RPMI8226 (cell line): ENCODE measurements around the gene SLX9.
"Not testable (repeated sequence)": the region's sequence is repeated elsewhere in the genome, so short reads cannot be mapped to it uniquely, and the experiment has no call there.

Experiments
- DNase-seq: peaks from one replicate; pipeline ENCODE4 v3.0.0-alpha.2; 2015

SLX9 gene

GRCh38 chr21:44902268-44903049 is 37.4 kb upstream of the SLX9 start:
- DNase-seq: no peak

DNA sequence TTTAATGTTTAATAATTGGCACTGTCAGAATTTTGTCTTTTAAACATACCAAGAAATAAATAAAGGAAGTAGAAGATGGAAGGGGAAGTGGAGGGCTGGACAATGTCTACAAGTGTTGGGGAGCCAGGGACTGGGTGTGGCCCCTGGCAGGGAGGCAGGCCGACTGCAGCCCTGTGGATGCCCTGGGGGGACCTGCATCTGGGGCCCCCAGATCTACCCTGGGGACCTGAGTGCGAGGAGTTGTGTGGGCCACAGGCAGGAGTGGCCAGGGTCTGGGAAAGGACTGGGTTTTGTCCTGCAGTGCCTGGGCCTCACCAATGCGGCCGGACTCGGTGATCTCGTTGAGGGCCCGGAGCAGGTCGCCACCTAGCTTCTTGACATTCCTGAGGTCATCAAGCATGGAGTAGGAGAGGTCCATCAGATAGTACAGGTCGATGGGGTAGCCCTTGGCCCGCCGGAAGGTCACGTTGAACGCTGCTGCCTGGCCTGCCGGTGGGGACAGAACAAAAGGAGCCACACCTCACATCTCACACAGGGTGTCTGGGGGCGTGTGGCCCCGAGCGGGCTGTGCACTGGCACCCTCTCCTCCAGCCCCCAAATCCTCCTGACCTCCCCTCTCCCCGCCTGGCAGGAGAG is 36.7 kb upstream of the SLX9 start:
- DNase-seq: no peak

GRCh38 chr21:44903689-44904088 is 36.1 kb upstream of the SLX9 start:
- DNase-seq: no peak

GRCh38 chr21:44904141-44904923 is 35.5 kb upstream of the SLX9 start:
- no peak for DNase-seq

- DNase-seq: no peak
Observed at GRCh38 chr21:44905016-44905727, 34.7 kb upstream of the SLX9 start.

GRCh38 chr21:44905728-44906090 is 34.1 kb upstream of the SLX9 start:
- DNase-seq: no peak

DNA sequence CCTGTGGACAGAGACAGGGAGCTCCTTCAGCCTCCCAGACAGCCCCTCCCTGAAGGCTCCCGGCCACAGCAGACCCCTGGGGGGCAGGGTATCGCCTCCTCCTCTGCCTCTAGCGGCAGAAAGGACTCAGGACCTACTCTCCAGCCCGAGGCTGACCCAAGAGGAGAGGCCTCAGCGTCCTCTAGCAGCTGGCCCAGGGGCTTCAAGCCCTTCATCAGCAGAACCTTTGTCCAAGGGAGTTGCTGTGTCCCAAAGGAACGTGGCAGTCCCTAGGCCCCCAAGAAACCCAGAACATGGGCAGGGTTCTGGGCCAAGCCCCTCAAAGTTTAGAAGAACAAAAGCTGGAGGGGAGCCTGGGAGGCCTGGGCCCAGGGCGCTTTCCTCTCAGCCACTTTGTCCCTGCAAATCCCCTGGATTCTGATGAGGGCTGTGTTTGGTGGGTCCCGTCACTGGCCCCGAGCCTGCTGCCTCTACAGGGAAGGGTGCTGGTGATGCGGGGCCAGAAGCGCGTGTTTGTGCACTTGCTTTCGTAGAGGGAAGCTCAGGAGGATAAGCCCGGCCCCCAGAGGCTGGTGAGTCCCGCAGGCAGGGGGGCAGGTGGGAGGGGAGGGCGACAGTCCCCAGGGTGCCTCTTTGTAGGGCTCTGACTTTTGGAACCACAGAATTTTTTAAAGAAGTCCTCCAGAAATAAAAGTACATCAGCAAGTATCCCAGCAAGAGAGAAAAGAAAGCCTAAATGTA is 32.4 kb upstream of the SLX9 start:
- no peak for DNase-seq

DNA sequence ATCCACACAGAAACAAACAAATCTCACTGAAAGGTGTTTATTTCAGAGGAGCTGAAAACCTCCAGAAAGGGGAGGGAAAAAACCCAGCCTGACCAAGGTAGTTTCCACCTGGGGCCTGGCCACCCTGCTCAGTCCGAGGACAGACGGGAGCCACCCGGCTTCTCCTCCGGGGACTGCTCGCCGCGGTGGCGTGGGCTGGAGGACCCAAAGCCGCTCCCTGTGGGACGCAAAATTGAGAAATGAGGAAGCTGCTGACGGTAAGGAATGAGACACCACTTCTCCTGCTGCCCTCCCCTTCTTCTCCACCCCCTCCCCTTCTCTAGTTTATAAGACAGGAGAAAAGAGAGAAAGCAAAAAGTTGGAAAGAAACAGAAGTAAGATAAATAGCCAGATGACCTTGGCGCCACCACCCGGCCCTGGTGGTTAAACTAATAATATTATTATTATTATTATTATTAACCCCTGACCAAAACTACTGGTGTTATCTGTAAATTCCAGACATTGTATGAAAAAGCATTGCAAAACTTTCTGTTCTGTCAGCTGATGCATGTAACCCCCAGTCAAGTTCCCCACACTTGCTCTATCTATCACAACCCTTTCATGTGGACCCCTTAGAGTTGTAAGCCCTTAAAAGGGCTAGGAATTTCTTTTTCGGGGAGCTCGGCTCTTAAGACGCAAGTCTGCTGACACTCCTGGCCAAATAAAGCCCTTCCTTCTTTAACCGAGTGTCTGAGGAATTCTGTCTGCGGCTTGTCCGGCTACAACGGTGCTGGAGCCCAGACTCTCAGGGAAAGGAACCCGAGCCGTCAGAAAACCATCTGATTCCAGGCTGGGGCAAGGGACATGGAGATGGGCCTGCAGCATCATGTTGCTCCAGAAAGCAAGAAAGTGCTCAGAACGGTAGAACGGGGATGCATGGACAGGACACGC is 31.6 kb upstream of the SLX9 start:
- DNase-seq: no peak

DNA sequence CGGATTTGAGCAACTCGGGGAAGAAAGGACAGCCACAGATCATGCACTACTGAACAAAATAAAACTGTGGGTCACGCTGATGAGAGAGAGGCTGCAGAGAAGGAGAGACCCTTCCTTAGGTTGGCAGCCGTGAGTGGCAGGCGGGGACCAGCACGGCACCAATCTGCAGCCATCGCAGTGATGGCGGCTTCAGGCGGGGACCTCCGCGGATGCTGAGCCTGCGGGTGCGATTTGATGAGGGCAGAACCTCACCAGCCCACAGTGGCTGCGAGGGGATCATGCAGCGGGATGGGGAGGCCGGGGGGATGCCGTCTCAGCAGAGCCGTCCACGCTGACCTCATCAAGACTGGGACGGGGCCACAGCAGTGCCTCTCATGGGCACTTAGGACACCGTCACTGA is 30.9 kb upstream of the SLX9 start:
- no peak for DNase-seq

DNA sequence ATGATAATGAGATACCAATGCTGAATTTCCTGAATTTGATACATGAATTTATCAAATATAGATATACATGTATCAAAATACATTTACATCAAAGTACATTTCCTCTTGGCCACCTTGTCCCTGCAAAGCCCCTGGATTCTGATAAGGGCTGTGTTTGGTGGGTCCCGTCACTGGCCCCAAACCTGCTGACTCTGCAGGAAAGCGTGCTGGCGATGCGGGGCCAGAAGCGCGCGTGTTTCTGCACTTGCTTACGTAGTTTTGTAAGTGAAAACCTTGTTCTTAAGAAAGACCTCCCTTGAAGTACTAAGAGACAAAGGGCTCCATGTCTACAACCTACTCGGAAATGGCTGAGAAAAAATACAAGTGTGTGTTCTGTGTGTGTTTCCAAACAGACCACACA is 30.1 kb upstream of the SLX9 start:
- DNase-seq: no peak

GRCh38 chr21:44910229-44911067 is 29.4 kb upstream of the SLX9 start:
- DNase-seq: peak; percentile 96

DNA sequence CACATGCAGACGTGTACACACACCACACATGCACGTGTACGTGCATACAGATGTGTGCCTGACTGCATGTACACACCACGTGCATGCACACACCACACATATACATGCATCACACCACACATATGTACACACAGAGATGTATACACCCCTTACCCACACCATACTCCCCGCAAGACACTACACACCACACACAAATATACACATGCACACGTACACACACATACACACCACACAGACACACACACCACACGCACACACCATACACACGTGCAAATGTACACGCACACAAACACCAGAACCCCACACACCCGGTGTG is 28.8 kb upstream of the SLX9 start:
- DNase-seq: no peak

GRCh38 chr21:44911384-44912157 is 28.3 kb upstream of the SLX9 start:
- peak; percentile 96 for DNase-seq

DNA sequence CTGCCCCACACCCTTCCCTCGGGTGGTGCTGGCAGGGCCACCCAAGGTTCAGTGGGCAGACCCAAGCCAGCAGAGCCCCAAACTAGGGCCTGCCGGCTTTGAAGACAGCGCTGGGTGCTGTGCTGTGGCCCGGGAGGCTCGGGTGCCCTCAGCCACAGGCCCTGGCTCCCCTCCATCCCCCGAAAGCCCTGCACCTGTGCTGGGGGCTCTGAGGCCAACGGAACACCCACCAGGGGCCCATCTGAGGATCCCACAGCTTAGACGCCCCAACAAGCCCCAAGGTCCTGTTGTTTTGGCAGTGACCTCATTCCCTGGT is 27.7 kb upstream of the SLX9 start:
- DNase-seq: no peak

GRCh38 chr21:44912506-44913412 is 27.1 kb upstream of the SLX9 start:
- not testable (repeated sequence) for DNase-seq

GRCh38 chr21:44913425-44914175 is 26.2 kb upstream of the SLX9 start:
- DNase-seq: peak; percentile 47

- DNase-seq: peak; percentile 47
Observed at GRCh38 chr21:44914176-44914874, 25.5 kb upstream of the SLX9 start.
